PFSK-1 (cell line): ENCODE data around the gene HOTAIR.

ENCODE experiments used
- FOXP2 ChIP-seq: optimal IDR thresholded peaks from 2 replicates; pipeline ENCODE3; 2011; ENCODE audit warnings: borderline replicate concordance, control low read depth, inconsistent platforms; ENCODE audit not compliant: insufficient read depth; ENCODE audit errors: extremely low read length, extremely low read depth
- POLR2AphosphoS5 ChIP-seq: IDR thresholded peaks from 2 replicates; pipeline ENCODE4 v1.6.1; 2012; ENCODE audit warnings: low read depth, mild to moderate bottlenecking, control low read depth, low read length, moderate library complexity
- REST ChIP-seq, 2 experiments: IDR thresholded peaks; 2 replicates each; pipeline versions ENCODE4 v1.6.1 to v1.8.0; 2011 to 2012; ENCODE audit warnings: low read depth in 2 of 2, low read length in 2 of 2, control low read depth in 1 of 2, inconsistent platforms in 1 of 2, mild to moderate bottlenecking in 1 of 2, moderate library complexity in 1 of 2; ENCODE audit not compliant: insufficient read depth in 1 of 2
- SIN3A ChIP-seq: IDR thresholded peaks from 2 replicates; pipeline ENCODE4 v1.6.1; 2012; ENCODE audit warnings: mild to moderate bottlenecking, low read length, moderate library complexity, borderline replicate concordance; ENCODE audit not compliant: insufficient read depth
- TAF1 ChIP-seq: IDR thresholded peaks from 2 replicates; pipeline ENCODE4 v1.6.1; 2012; ENCODE audit warnings: low read length, control low read depth, borderline replicate concordance; ENCODE audit not compliant: insufficient read depth

The HOTAIR gene

GRCh38 chr12:53978477-53979356 is 4.0 kb upstream of the HOTAIR start:
- TF ChIP-seq SIN3A (no peak), FOXP2 (no peak), POLR2AphosphoS5 (no peak), REST (IDR thresholded peaks at IDR 0.05; ENCODE audit: insufficient read depth in 1 of 2, low read depth in 2 of 2, low read length in 2 of 2) (no peak), TAF1 (no peak)

- no peak for TF ChIP-seq FOXP2
Observed at GRCh38 chr12:53977596-53978445, 3.1 kb upstream of the HOTAIR start.

GRCh38 chr12:53976823-53977595 is 2.3 kb upstream of the HOTAIR start:
- TF ChIP-seq TAF1 (no peak), REST (IDR thresholded peaks at IDR 0.05; ENCODE audit: insufficient read depth in 1 of 2, low read depth in 2 of 2, low read length in 2 of 2) (no peak), FOXP2 (no peak), POLR2AphosphoS5 (no peak), SIN3A (no peak)

GRCh38 chr12:53976172-53976822 is 1.5 kb upstream of the HOTAIR start:
- TF ChIP-seq REST (IDR thresholded peaks at IDR 0.05; ENCODE audit: insufficient read depth in 1 of 2, low read depth in 2 of 2, low read length in 2 of 2) (no peak), TAF1 (no peak), FOXP2 (no peak), POLR2AphosphoS5 (no peak), SIN3A (no peak)

GRCh38 chr12:53975479-53976152 is 862 bp upstream of the HOTAIR start:
- TF ChIP-seq TAF1 = no peak
- TF ChIP-seq FOXP2 = no peak
- TF ChIP-seq POLR2AphosphoS5 = no peak
- TF ChIP-seq SIN3A = no peak
- no peak for TF ChIP-seq REST (IDR thresholded peaks at IDR 0.05; ENCODE audit: insufficient read depth in 1 of 2, low read depth in 2 of 2, low read length in 2 of 2)
